Vagina (tissue), 2 donors: ENCODE data around the gene NKAIN1.

Experiments
- CTCF ChIP-seq, 3 experiments: fragments of 450-650 bp in 2 of 3; fragments of 200-600 bp in 1 of 3; sonication (generic) in 1 of 3; IDR thresholded peaks; one replicate each; pipeline ENCODE4 v1.5.1; 2017 to 2019; ENCODE audit warnings: antibody characterized with exemption in 3 of 3, mild to moderate bottlenecking in 2 of 3, moderate library complexity in 2 of 3
- POLR2AphosphoS5 ChIP-seq, 2 donors: sonication (generic); formaldehyde crosslinking; IDR thresholded peaks; one replicate each; pipeline ENCODE4 v1.9.0; 2017; ENCODE audit warnings: antibody characterized with exemption in 2 of 2, mild to moderate bottlenecking in 2 of 2, low read depth in 1 of 2; ENCODE audit not compliant: insufficient read depth in 1 of 2

DNA sequence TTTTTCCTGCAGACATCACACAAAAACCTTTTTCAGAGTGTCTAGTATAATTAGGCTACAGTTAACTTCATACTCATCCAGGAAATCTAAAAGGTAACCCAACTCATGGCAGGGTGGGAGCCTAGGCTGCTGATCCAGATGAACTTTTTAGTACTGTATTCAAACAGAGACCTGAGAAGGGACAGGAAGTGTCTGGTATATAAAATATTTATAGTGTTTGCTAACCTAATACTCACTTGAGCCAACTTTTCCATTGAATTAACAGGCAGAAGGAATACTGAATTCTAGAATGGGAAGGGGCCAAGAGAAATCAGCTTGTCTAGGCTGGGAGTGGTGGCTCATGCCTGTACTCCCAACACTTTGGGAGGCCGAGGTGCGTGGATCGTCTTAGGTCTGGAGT is 22.2 kb upstream of the NKAIN1 start:
- TF ChIP-seq CTCF (IDR thresholded peaks at IDR 0.05) (no peak), POLR2AphosphoS5 (IDR thresholded peaks at IDR 0.05; ENCODE audit: insufficient read depth in 1 of 2, low read depth in 1 of 2) (no peak)
